HG02884 (cell line): Measurements from ENCODE around the gene RNF2.
"Not testable (repeated sequence)": the region's sequence is repeated elsewhere in the genome, so short reads cannot be mapped to it uniquely, and the experiment has no call there.

ENCODE experiments used
- ATAC-seq: cut with Tn5 transposase; IDR thresholded peaks from one replicate; pipeline ENCODE4 v1.9.1; 2021; ENCODE audit warnings: mild to moderate bottlenecking, moderate library complexity; ENCODE audit not compliant: unreplicated experiment

Gene RNF2

DNA sequence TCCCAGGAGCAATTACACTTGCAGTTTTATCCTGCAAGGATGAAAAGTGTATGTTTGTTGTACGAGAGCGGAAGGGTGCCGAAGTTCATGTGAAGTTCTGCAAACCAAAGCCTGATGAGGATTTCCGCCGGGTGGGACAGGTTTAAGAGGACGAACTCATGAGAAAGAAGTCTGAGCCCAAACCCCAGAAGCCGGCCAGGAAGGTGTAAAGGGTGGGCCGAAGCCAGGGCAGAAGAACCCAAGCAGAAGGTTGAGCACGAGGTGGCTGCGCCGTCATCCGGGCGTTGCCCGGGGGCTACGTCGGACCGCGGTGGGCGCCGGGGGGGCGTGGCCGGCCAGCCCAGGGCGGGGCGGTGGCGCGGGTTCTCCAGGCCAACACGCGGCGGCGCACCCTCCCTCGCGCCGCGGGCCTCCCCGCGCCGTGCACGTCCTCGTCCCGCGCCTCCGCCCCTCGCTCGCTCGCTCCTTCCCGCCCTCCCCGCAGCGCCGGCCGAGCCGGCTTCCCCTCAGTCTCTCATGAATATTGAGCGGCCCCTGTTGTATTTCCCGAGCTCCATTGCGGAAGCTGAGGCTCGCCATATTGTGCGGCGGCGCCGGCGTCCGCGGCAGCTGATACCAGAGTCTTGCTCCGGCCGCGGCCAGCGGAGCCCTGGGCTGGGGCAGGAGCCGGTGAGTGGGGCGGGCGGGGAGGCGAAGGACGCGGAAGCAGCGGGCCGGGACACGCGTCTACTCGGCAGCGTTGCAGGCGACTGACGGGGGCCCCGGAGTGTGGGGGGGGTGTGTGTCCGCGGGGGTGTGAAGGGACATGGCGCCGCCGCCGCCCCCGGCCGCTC lies at the start of gene RNF2:
TSS of gene RNF2 (plus strand) at position 578 of the 833 bp plus-strand sequence. CDS start 41,996 bp downstream, outside the sequence.
- peak; percentile 78 for ATAC-seq

DNA sequence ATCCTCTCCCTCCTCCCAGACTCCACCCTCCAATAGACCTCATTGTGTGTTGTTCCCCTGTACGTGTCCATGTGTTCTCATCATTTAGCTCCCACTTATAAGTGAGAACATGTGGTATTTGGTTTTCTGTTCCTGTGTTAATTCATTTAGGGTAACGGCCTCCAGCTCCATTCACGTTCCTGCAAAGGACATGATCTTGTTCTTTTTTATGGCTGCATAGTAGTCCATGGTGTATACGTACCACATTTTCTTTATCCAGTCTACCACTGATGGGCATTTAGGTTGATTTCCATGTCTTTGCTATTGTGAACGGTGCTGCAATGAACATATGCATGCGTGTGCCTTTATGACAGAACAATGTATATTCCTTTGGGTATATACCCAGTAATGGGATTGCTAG lies 45.4 kb upstream of the RNF2 start:
- not testable (repeated sequence) for ATAC-seq

DNA sequence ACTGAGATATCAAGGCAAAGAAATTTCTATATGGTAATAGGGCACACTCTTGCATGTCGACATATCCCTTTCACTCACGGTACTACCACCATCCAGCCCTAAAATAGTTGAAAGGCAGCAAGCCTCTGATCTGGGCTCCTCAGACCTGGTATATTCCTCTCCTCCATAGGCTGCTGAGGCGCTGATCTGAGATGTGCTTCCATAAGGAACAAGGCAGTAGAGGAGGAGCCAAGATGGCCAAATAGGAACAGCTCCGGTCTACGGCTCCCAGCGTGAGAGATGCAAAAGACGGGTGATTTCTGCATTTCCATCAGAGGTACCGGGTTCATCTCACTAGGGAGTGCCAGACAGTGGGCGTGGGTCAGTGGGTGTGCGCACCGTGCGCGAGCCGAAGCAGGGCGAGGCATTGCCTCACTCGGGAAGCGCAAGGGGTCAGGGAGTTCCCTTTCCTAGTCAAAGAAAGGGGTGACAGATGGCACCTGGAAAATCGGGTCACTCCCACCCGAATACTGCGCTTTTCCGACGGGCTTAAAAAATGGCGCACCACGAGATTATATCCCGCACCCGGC lies 44.0 kb upstream of the RNF2 start:
- ATAC-seq, result not testable (repeated sequence)

DNA sequence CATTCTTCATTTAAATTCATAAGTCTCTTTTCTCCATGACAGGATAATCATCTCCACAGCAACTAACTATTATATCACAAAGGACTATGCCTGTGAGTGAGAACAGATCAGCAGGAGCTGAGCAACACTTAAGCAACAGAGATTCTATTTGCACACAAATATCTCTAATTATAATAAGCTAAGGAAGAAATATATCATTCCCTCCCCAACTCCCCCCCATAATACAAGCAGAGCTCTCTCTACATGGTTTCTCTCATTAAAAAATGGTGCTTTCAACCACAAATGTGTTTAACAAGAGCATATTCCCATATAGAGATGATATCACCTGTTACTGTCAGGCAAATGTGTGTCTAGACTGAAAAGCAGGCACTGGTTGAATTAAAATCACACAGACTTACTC lies 36.5 kb upstream of the RNF2 start:
- no peak for ATAC-seq

DNA sequence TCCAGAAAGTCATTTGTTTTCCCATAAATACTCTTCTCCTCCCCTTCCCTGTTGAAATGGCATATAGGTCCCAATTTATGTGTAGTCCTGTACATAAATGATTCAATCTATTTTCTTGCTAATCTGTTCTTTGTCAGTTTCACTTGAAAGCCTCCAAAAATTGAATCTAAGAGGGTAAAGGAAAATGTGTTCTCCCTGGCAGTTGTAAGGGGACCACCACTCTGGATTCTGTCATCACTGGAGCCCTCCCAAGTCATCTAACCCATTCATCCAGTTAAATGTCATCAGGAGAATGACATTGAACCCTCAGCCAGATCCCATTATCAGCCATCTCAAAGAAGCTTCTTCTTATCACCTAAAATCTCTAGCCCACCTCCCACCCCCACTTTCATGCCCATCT lies 35.0 kb upstream of the RNF2 start:
- ATAC-seq, result no peak

DNA sequence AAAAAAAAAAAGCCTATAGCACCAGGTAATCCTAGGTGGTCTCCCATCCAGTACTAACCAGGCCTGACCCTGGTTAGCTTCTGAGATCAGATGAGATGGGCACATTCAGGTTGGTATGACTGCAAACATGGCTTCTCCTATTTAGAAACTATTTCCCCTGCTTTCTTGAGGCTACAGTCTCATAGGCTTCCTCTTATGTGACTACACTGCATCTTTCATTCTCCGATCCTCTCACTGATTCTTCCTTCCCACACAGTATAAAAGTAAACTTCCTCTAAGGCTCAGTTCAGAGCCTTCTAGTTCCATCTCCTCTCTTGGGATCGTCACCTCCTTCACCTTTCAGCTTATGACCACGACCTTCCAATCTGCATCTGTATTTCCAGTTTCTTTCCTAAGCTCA lies 30.4 kb upstream of the RNF2 start:
- no peak for ATAC-seq

DNA sequence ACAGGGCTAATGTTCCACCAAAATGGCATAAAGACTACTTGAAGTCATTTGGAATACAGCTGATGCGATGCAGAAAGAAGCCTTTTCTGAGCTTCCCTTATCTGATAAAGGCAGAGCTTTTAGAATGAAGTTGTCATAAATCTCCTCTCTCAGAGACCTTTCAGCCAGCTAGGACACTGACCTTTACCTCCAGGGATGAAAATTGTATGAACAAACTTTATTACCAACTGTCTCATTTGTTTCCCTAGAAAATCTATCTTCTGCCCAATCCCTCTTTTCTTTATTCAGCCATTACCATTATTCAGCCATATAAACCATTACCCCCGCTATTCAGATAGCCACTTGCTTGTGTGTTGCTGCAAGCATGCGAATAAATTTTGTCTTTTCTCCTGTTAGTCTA lies 29.7 kb upstream of the RNF2 start:
- no peak for ATAC-seq

DNA sequence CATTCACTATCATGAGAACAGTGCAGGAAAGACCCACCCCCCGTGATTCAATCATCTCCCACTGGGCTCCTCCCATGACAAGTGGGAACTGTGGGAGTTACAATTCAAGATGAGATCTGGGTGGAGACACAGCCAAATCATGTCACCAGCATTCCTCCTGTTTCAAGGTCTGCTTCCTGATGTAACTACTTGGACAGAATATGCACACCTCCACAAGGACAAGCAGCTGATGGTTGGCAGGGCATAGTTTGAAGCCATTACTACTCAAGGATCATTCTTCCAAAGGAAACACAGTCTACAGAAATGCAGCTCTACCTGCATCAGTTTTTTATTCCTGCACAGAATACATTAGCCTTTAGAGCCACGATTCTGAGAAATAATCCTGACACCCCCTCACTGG lies 28.5 kb upstream of the RNF2 start:
- no peak for ATAC-seq

DNA sequence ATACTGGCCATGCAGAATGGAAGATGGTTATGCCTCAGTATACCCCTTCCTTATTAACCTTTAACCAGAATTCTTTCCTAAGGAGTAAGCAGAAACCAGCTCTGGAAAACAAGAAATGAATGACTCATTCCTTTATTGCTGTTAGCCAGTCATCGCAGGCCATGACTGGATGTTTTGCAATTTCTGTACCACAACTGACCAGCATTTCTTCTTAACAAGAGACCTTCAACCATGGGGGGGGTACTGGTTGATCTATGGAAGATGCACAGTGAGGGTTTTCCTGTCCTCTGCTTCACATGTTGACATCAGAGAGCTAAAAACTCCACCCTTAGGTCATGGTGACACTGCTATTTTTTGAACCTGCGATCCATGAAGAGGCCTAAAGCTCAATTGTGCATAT lies 28.0 kb upstream of the RNF2 start:
- ATAC-seq, result no peak

DNA sequence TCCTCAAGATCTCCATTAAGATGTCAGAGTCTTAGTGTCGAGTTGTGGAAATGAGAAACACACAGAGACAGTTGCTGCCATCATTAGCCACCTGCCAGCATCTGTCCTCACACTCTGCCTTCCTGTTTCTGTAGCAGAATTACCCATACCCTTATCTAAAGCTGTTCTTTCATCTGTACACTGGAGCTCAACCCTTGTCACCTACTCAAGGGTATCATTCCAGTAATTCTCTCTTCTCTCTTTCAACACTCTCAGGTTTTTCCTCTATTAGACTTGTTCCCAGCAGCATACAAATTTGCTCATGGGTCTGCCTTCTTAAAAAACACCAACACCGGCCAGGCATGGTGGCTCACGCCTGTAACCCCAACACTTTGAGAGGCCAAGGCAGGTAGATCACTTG lies 27.4 kb upstream of the RNF2 start:
- ATAC-seq, result no peak

DNA sequence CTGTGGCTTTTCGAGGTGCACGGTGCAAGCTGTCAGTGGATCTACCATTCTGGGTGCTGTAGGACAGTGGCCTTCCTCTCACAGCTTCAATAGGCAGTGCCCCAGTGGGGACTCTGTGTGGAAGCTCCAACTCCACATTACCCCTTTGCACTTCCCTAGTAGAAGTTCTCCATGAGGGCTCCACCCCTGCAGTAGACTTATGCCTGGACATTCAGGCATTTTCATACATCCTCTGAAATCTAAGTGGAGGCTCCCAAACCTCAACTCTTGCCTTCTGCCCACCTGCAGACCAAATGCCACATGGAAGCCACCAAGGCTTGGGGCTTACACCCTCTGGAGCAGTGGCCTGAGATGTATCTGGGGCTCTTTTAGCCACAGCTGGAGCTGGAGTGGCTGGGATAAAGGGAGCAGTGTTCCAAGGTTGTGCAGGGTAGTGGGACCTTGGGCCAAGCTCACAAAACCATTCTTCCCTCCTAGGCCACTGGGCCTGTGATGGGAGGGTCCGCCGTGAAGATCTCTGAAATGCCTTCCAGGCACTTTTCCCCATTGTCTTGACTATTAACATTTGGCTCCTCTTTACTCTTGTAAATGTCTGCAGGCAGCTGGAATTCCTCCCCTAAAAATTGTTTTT lies 18.0 kb upstream of the RNF2 start:
- ATAC-seq, result no peak

DNA sequence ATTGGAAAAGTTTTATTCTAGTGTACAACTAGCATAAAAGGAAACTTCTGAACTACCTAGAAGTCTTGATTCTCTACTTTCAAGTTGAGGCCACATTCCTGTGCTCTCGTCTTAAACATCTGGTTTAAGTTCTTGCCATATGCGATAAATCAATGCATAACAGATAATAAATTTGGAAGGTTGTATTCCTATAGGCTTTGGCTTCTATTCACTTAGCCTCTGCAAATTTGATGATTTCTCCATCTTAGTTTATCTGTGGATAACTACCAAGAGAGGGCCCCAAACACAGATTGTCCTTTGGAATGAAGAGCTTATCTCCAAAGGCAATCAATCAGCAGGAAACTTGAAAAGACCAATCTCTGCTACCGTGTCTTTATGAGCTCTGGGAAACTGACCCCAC lies 11.7 kb upstream of the RNF2 start:
- ATAC-seq, result no peak

DNA sequence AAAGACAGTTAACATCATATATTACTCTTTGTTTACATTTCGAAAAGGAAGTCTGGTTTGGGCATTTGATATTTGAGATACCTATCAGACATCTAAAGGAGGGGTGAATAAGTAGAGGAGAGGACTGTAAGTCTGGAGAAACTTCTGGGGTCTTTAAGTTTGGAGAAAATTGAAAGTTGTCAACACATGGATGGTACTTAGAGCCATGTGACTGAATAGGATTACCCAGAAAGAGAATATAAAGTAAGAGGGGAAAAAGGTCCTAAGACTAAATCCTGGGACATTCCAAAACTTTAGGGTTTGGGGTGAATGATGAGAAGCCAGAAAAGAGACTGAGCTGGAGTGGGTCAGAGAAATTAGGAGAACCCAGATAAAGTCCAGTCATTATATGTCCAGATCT lies 10.1 kb upstream of the RNF2 start:
- no peak for ATAC-seq

DNA sequence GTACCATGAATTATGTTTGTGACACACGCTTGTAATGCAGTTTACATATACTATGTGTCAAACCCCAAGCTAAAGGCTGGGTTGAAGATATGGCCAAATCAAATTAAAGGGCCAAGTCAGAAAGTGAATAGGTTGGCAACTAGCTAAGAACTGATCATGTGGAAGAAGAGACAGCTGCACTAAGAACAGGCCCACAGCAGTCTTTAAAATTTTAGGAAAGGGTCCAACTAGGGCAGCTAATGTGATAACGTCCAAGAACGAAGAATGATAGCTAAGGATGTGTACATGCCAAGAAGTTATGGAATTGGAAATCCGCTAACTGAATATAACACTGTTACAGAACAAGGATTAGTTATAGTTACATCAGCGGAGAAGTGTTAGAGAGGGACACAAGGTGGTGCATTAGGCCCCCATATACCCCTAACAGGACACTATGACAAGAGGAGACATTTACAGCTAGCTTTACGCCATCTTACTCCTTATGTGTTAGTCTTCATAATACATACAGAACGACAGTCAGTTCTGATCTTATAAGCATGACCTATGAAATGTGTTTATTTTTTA lies 6.5 kb upstream of the RNF2 start:
- ATAC-seq, result no peak

DNA sequence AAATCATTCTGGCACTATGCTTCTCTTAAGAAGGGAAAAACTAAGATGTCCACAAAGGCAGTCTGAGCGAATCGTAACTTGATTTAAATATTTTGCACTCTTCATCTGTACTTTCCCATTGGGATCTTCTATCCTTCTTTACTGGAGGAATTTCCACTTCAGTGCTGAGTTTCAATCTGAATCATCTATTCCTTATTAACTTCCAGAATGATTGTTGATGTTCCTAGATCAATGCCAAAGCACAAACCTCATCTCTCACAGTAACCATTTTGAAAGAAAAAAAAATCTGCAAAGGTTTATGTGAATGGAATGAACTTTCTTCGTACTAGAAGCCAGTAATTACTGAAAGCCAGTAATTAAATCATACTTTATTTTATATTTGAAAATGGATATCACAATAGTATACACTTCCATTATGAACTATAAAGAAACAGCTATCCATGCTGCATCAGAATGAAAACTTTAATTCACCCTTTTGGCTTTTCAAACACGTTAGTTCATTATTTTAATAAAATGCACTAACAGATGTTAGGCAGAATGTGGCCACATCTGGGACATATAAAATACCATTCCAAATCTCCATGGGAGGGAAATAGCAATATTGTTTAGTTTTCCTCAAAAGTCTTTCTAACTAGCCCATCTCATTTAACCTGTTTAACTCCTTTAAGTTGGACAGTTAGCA lies 5.5 kb upstream of the RNF2 start:
- ATAC-seq, result no peak

DNA sequence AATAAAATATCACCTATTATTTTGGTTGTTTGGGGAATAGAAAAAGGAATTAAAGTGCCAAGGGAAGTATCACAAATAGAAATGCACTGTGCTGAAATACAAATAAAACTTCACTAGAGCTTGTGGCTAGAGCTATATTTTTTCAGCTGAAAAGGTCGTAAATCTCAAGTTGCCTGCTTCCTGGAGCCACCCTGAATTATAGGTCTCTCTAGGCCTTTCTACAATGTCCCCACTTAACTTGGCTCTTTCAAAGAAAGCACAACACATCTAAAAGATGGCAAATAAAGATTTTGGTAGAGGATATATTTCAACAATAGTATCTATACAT lies 5.0 kb upstream of the RNF2 start:
- ATAC-seq, result no peak

DNA sequence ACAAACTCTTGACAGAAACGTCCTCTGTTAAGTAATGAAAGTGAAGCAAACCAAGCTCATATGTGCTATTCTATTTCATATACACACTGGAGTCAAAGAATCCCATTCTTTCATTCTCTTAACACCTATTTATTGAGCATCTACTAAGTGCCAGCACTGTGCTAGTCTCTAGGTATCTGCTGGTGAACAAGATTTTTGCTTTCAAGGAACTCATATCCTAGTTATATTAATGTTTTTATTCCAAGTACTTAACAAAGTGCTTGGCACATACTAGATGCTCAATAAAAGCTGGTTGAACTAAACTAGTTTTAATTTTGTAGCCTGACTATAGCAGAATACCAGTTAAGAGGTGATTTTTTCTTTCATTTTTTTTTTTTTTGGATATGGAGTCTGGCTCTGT lies 3.6 kb upstream of the RNF2 start:
- ATAC-seq, result no peak

DNA sequence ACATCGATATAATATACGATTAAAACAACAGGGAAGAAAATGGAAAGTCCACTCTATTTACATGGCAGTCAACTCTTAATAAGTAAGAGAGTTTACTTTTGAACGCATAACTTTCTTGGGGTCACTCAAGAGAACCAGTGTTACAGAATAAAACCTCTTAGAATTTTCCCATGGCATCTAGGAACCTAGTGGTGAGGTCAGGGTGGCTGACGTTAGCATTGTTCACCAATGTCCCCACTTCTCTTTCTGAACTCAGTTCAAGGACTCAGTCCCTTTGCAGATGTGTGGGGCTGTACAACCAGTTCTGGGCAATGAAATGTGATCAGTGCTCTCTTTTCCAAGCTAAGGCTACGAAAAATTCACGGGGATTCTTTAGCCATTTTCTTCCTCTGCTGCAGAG lies 2.6 kb upstream of the RNF2 start:
- ATAC-seq, result no peak

DNA sequence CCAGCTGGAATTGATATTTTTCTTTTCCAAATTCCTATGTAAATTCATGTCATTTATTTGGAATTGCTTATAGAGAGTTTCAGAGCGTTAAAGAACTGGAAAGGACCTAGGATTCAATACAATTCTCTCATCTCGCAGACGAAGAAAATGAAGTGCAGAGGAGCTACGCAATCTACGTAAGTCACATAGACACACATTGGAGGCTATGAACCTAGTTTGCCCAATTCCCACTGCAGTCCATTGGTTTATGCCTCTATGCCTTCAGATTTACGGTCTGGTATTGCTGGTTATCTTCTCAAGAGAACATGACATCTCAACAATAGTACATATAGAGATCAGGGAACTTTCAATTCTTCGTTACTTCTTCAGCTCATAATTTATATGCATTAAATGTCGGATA lies 971 bp upstream of the RNF2 start:
- no peak for ATAC-seq

DNA sequence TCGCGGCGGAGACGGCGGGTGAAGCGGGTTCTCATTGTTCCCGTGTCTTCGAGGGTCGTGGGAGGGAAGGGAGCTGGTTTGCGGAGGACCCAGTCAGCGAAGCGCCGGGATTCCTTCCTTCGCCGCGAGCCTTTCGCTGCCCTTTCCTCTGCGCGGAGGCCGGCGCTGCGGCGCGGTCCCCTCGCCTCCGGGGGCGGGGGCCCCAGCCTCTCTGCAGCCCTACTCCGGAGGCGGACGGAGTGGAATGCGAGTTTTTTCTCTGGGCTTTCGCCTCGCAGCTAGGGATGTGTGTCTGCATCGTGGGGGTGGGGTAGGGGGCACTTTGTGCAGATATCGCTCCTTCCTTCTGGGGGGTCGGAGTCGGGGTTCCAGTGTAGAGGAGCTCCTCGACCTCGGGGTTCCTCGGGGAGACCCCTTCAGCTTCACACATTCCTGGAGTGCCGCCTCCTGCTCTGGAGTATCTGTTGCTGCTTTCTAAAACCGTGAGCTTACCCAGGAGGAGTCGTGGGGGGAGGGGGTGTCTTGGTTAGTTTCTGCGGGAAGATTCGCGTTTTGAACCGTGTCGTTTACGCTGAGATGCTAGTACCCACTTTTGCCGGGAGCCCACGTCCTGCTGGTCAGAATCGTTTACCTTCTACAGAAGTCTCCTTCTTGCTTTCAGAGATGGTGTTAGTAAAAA lies 595 bp downstream of the RNF2 start:
- ATAC-seq, result peak; percentile 35

DNA sequence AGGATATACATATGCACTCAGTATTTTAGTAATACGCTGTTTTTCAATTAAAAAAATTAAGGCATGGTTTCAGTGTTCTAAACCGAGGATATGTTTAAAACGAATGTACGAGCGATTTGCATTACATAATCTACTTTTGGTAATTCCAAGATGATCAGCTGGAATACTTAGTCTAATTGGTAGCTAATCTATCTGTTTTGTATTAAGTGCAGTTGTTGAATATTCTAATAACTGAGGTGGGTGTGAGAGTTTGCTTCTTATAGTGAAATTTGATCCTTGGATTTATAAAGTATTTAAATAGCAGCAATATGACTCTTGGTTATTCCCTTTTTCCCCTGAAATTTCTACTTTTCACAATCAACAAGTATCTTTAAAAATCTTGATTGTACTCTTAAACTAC lies 1.3 kb downstream of the RNF2 start:
- ATAC-seq, result no peak
